ENCODE data around the gene ZCRB1. TPM values are rescaled to one million over a fixed set of nuclear protein-coding genes. Genes with fewer than 3 reads are reported as not detected.
"Not testable (repeated sequence)": the region's sequence is repeated elsewhere in the genome, so short reads cannot be mapped to it uniquely, and the experiment has no call there.

ZCRB1 gene
- total RNA-seq, 1 donor from 2014 or later: 43.2 TPM

- Mint-ChIP-seq H3K27ac (ENCODE audit: unreplicated experiment) (no peak overlapping the region), H3K36me3 (ENCODE audit: unreplicated experiment) (peaks cover 4% of the 10 kb centered on the region), H3K9me3 (ENCODE audit: unreplicated experiment) (no peaks in the 10 kb centered on the region), H3K4me1 (ENCODE audit: low read depth, unreplicated experiment) (peaks cover 9% of the 10 kb centered on the region), H3K4me3 (ENCODE audit: unreplicated experiment) (no peak overlapping the region), H3K27me3 (ENCODE audit: unreplicated experiment) (no peaks in the 10 kb centered on the region)
- no peak for TF ChIP-seq CTCF (IDR thresholded peaks at IDR 0.05; ENCODE audit: partially characterized antibody, unreplicated experiment)
- DNase-seq: no peak
Observed at GRCh38 chr12:42356344-42356743, 30.4 kb upstream of the ZCRB1 start.

- not testable (repeated sequence) for H3K27ac Mint-ChIP-seq (ENCODE audit: unreplicated experiment); H3K4me3 Mint-ChIP-seq (ENCODE audit: unreplicated experiment); H3K4me1 Mint-ChIP-seq (ENCODE audit: low read depth, unreplicated experiment); DNase-seq; H3K9me3 Mint-ChIP-seq (ENCODE audit: unreplicated experiment); H3K27me3 Mint-ChIP-seq (ENCODE audit: unreplicated experiment); H3K36me3 Mint-ChIP-seq (ENCODE audit: unreplicated experiment)
Observed at GRCh38 chr12:42350021-42350407, 24.1 kb upstream of the ZCRB1 start.

GRCh38 chr12:42349119-42350020 is 23.5 kb upstream of the ZCRB1 start:
- H3K4me1 Mint-ChIP-seq (ENCODE audit: low read depth, unreplicated experiment); H3K27me3 Mint-ChIP-seq (ENCODE audit: unreplicated experiment); H3K9me3 Mint-ChIP-seq (ENCODE audit: unreplicated experiment); H3K4me3 Mint-ChIP-seq (ENCODE audit: unreplicated experiment); H3K36me3 Mint-ChIP-seq (ENCODE audit: unreplicated experiment); DNase-seq: not testable (repeated sequence)
- H3K27ac Mint-ChIP-seq (ENCODE audit: unreplicated experiment): peak overlapping the region; percentile 89

GRCh38 chr12:42346403-42347002 is 20.6 kb upstream of the ZCRB1 start:
- Mint-ChIP-seq H3K4me3 (ENCODE audit: unreplicated experiment) (no peak overlapping the region), H3K36me3 (ENCODE audit: unreplicated experiment) (peaks cover 5% of the 10 kb centered on the region), H3K9me3 (ENCODE audit: unreplicated experiment) (peaks cover 5% of the 10 kb centered on the region)

GRCh38 chr12:42343721-42344120 is 17.8 kb upstream of the ZCRB1 start:
- Mint-ChIP-seq H3K27ac (ENCODE audit: unreplicated experiment) (no peak overlapping the region), H3K36me3 (ENCODE audit: unreplicated experiment) (no peaks in the 10 kb centered on the region), H3K27me3 (ENCODE audit: unreplicated experiment) (no peaks in the 10 kb centered on the region), H3K4me1 (ENCODE audit: low read depth, unreplicated experiment) (peaks cover 2% of the 10 kb centered on the region), H3K4me3 (ENCODE audit: unreplicated experiment) (no peak overlapping the region), H3K9me3 (ENCODE audit: unreplicated experiment) (no peaks in the 10 kb centered on the region)
- no peak for TF ChIP-seq CTCF (IDR thresholded peaks at IDR 0.05; ENCODE audit: partially characterized antibody, unreplicated experiment)
- no peak for DNase-seq

More at GRCh38 chr12:42346403-42347002, 20.6 kb upstream of the ZCRB1 start:
- Mint-ChIP-seq H3K4me1 (ENCODE audit: low read depth, unreplicated experiment) (peaks cover 4% of the 10 kb centered on the region), H3K27ac (ENCODE audit: unreplicated experiment) (no peak overlapping the region), H3K27me3 (ENCODE audit: unreplicated experiment) (no peaks in the 10 kb centered on the region)
- TF ChIP-seq CTCF (IDR thresholded peaks at IDR 0.05; ENCODE audit: partially characterized antibody, unreplicated experiment): no peak
- DNase-seq: no peak

GRCh38 chr12:42342028-42342427 is 16.1 kb upstream of the ZCRB1 start:
- DNase-seq: no peak
- Mint-ChIP-seq H3K9me3 (ENCODE audit: unreplicated experiment) (no peaks in the 10 kb centered on the region), H3K27ac (ENCODE audit: unreplicated experiment) (no peak overlapping the region), H3K36me3 (ENCODE audit: unreplicated experiment) (no peaks in the 10 kb centered on the region), H3K4me1 (ENCODE audit: low read depth, unreplicated experiment) (peaks cover 2% of the 10 kb centered on the region), H3K4me3 (ENCODE audit: unreplicated experiment) (no peak overlapping the region), H3K27me3 (ENCODE audit: unreplicated experiment) (no peaks in the 10 kb centered on the region)
- TF ChIP-seq CTCF (IDR thresholded peaks at IDR 0.05; ENCODE audit: partially characterized antibody, unreplicated experiment): no peak
